ENCODE data around the gene MSRB1. TPM values are rescaled to one million over a fixed set of nuclear protein-coding genes. Genes with fewer than 3 reads are reported as not detected.

Gene MSRB1
- total and polyA plus RNA-seq, 2 of the 8 experiments (the other 6 are each of a cell fraction or from before 2014, with no cell fraction given) = 28.2 to 51.4 TPM

GRCh38 chr16:1959269-1960039 is 16.5 kb upstream of the MSRB1 start, which contains the start of gene NDUFB10 (continued):
- TF ChIP-seq CHD7 (IDR thresholded peaks at IDR 0.05; ENCODE audit: insufficient replicate concordance, low read length) = no peak
- 0 out of 2 replicates have a peak, but pooled peaks have one; percentile 37 for TF ChIP-seq RBBP5 (IDR thresholded peaks at IDR 0.05; ENCODE audit: borderline replicate concordance, low read depth, low read length)
- TF ChIP-seq BCL11A (IDR thresholded peaks at IDR 0.05; ENCODE audit: low read depth in 2 of 2, low read length in 2 of 2) = no peak
- TF ChIP-seq CREB1 (IDR thresholded peaks at IDR 0.05) = peak; percentile 60; the same call in 1 of the 2 replicates
- TF ChIP-seq, protein P1, sequence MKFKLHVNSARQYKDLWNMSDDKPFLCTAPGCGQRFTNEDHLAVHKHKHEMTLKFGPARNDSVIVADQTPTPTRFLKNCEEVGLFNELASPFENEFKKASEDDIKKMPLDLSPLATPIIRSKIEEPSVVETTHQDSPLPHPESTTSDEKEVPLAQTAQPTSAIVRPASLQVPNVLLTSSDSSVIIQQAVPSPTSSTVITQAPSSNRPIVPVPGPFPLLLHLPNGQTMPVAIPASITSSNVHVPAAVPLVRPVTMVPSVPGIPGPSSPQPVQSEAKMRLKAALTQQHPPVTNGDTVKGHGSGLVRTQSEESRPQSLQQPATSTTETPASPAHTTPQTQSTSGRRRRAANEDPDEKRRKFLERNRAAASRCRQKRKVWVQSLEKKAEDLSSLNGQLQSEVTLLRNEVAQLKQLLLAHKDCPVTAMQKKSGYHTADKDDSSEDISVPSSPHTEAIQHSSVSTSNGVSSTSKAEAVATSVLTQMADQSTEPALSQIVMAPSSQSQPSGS (IDR thresholded peaks at IDR 0.05; ENCODE audit: low read length) = no peak
- no peak for TF ChIP-seq KDM1A (IDR thresholded peaks at IDR 0.05; ENCODE audit: borderline replicate concordance, low read length)
- TF ChIP-seq EP300 (IDR thresholded peaks at IDR 0.05; ENCODE audit: borderline replicate concordance in 1 of 2, low read depth in 2 of 2, low read length in 2 of 2) = no peak
- peak; percentile 74 for TF ChIP-seq SIX5 (IDR thresholded peaks at IDR 0.05; ENCODE audit: low read depth, low read length)

Measured in H1 (cell line).